Stimulated activated CD4-positive, alpha-beta T cell treated with anti-CD3 and anti-CD28 coated beads, Interleukin-4, amount 100 ng/mL, for 4 hours (primary cell): ENCODE results near the gene GYG2.
"Not testable (repeated sequence)": the region's sequence is repeated elsewhere in the genome, so short reads cannot be mapped to it uniquely, and the experiment has no call there.

Source experiments
- DNase-seq, 2 experiments: peaks; one replicate each; pipeline ENCODE4 v3.0.0-alpha.2; 2020

The GYG2 gene

DNA sequence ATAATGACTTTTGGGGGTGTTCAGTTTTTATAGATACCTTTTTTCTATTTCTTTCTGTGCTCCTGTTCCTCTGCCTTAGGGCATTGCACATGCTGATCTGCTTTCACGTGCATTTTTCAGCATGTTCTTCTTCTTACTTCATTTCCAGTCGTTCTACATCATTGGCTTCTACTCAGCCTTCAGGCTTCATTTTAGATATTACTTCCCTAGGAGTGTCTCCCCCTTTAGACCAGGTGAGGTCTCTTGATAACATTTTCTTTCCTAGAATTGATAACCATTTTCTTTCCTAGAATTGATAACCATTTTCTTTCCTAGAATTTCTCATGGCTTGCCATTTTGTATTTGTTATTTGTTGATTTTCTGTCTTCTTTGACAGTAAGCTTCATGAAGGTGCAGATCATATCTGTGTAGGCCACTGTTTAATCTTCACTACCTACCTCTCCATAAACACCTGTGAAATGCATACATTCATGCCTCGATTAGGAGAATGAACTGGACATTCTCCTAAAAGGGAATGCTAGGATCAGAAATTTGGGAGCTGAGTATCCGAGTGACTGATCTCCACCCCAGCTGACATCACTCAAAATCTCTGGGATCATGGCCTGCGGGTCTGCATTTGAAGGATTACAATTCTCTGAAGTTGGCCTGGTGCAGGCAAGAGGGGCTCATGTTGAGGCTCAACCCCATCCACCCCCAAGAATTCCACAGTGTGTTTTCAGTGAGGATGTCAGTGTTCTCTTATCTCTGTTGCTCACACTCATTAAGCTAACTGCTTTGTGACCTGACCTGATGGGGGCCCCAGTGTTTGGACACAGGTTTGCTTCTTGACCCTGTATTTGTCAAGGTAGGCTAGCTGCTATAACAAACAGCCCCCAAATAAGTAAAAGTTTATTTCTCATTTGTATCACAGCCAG, 45.7 kb downstream of the GYG2 start:
- DNase-seq = no peak

DNA sequence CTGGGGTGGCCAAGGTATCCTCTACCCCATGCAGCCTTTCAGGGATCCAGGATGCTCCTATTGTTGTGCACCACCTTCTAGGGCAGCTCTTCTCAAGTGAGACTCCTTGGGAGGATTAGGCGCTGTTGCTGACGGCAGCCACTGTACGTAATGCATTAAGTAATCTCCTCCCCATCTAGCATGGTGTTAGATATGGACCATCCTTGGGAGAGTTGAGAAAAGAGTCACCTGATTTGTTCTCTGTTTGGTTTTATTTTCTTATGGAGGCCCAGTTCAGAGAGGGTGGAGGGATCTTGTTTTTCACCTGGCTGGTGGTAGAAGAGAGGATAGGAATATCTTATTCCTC, 46.4 kb downstream of the GYG2 start:
- DNase-seq = no peak

GRCh38 chrX:2875798-2876399, 47.2 kb downstream of the GYG2 start:
- DNase-seq = no peak

GRCh38 chrX:2878563-2878962, 49.8 kb downstream of the GYG2 start:
- no peak for DNase-seq

GRCh38 chrX:2879670-2880069, 50.9 kb downstream of the GYG2 start:
- DNase-seq = no peak

- no peak for DNase-seq
Observed at GRCh38 chrX:2883770-2884169, 55.0 kb downstream of the GYG2 start.

- no peak for DNase-seq
Observed at GRCh38 chrX:2888309-2888708, 59.6 kb downstream of the GYG2 start.

DNA sequence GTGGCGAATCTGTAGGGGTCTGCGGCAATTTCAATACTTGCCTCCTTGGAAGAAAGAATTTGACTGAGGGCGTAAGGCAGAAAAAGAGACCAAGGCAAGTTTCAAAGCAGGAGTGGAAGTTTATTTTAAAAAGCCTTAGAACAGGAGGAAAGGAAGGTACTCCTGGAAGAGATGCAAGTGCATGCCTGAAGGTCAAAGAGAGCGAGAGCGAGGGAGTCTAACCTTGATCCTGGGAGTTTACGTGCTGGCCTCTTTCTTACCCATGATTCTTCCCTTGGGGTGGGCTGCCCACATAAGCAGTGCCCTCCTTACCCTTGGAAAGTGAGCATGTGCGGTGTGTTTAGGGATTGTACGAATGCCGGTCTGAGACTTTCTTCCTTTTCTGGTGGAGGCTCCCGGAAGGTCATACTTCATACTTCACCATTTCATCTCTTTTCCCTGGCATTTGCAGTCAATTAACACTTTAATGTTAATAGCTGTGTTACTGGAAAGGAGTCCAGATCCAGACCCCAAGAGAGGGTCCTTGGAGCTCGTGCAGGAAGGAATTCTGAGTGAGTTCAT, 60.4 kb downstream of the GYG2 start:
- DNase-seq = no peak

DNA sequence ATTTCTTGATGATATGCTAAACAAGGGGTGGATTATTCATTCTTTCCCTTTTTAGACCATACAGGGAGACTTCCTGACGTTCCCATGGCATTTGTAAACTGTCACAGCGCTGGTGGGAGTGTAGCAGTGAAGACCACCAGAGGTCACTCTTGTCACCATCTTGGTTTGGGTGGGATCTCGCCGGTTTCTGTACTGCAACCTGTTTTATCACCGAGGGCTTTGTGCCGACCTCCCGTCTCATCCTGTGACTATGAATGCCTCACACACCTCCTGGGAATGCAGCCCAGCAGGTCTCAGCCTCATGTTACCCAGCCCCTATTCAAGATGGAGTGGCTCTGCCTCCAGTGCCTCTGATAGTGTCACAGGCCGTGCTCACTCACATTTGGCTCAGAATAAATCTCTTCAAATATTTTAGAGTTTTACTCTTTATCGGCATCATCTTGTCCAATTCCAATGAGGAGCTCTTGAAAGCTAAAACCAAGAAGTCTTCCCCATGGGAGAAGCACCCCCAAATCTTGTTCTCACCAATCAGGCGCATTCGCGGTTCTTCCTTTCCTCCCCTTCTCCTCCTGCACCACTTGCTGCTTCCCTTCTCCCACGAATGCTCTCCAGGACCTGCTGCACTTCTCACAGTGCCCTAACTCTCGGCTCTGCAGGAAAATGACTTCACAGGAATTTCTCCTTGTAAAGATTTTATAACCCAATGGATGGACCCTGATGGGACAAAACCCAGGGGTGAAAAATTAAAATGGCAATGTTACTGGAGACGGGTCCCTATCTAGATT, 61.2 kb downstream of the GYG2 start:
- DNase-seq = not testable (repeated sequence)

GRCh38 chrX:2890536-2891460, 62.1 kb downstream of the GYG2 start:
- DNase-seq = not testable (repeated sequence)

DNA sequence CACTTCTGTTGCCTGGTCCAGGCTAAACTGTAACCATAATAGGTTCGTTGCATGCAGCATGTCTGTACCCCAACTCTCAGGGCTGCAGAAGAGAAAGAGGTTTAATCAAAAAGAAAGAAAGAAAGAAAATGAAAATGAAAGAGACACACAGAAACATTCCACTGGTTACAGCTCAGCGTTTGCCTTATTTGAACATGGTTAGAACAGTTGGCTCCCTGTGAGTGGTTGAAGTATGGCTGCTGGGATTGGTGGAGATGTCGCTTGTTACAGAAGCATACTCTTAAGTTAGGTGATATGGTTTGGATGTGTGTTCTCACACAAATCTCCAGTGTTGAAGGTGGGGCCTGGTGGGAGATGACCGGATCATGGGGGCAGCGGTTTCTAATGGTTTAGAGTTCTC, 64.1 kb downstream of the GYG2 start:
- no peak for DNase-seq

DNA sequence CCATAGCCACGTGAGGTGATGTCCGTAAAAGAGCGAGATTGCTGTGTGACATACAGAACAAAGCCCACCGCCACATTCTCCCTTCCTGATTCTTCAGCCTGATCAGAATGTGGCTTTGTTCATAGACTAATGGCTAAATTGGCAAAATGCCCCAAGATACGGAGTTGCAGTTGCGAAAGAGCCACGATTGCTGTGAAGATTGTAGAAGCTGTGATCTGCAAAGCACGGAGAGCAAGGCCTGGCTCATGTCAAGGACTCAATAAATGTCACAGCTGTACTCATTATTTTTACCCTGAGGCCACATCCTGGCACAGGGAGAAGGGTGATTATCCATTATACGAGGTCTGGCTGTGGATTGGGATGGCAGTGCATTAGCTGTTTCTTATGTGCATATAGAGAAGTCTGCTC, 66.2 kb downstream of the GYG2 start:
- DNase-seq = no peak

DNA sequence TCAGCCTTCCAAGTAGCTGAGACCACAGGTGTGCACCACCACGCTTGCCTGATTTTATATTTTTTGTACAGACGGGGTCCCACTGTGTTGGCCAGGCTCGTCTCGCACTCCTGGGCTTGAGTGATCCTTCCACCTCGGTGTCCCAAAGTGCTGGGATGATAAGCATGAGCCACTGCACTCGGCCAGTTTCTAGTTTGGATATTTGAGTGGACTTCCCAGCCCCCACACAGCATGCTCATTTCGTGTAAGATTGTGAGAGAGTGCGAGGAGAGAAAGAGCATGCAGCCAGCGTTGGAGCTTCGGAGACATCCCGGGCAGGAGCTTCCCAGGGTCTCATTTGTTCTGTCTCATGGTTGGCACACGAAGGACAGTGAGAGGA, 68.6 kb downstream of the GYG2 start:
- DNase-seq = no peak

- not testable (repeated sequence) for DNase-seq
Observed at GRCh38 chrX:2897690-2898623, 69.2 kb downstream of the GYG2 start.

DNA sequence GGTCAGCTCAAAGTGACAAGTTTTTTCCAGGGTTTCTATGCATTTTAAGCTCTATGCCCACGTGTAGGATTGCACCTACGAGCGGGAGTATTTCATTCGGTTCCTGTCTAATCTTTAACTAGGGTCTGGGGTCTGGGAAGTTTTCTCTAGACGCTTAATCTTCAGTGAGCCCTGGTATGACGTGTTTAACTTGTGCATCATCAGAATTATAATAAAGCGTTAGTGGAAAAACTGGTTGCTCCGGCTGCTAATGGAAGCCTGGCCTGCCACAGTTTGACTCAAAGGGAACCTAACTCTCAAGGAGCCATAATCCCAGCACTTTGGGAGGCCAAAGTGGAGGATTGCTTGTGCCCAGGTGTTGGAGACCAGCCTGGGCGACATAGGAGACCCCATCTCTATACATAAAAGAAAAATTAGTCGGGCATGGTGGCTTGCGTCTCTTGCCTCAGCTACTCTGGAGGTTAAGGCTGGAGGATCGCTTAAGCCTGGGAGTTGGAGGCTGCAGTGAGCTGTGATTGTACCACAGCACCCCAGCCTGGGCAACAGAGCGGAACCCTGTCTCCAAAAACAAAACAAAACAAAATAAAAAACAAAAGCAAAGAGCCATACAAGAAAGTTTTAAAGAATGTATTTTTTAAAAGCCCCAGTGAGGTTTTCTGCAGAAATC, 70.2 kb downstream of the GYG2 start:
- no peak for DNase-seq

DNA sequence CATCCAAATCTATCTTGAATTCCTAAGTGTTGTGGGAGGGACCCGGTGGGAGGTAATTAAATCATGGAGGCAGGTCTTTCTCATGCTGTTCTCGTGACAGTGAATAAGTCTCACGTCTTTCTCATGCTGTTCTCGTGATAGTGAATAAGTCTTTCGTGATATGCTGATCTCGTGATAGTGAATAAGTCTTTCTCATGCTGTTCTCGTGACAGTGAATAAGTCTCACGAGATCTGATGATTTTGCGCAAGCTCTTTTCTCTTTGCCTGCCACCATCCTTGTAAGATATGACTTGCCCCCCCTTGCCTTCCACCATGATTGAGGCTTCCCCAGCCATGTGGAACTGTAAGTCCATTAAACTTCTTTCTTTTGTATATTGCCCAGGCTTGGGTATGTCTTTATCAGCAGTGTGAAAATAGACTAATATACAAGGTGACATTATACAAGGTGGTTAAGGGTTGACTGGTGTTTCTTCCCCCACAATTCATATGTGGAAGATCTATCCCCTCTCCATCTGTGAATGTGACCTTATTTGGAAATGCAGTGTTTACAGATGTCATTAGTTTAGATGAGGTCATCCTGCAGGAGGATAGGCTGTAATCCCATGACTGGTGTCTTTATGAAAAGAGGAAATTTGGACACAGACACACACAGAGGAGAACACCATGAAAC, 72.8 kb downstream of the GYG2 start:
- DNase-seq = no peak

GRCh38 chrX:2902841-2903240, 74.1 kb downstream of the GYG2 start:
- no peak for DNase-seq

DNA sequence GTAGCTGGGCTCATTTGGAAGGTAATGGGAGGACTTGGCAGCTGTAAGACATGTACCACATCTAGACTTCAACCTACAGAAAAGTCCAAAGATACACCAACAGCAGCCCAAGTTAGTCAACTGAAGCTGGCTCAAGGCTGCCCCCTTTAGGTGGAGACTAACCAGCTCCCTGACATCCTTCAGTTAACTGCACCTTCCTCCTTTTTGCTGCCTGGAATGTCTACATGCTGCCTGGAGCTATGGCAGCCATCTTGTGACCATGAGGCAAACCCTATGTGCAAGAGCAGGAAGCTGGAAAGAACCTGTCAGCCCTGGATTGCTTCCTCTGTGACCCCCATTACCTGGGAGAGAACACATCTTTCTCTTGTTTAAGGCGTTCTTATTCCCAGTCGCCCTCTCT, 74.6 kb downstream of the GYG2 start:
- no peak for DNase-seq

DNA sequence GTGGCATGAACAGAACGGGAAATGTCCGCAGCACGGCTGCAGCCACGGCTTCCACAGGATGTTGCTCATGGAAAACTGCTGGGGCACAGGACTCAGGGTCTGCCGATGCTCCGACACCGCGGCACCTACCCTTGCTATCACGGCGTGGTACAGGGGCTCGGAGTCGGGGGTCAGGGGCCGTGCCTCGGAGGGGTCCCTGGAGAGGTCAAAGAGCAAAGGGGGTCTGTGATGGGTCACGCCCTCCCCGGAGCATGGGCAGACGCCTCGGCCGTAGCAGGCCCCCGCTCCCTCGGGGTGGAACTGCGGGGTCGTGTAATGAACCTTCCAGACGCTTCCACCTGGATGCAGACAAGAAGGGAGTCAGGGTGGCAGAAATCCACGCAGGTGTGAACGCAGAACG, 78.6 kb downstream of the GYG2 start:
- no peak for DNase-seq

GRCh38 chrX:2908125-2908685, 79.5 kb downstream of the GYG2 start:
- DNase-seq = no peak
